Ramos (cell line): ENCODE data around the gene ZMPSTE24.
"Not testable (repeated sequence)": the region's sequence is repeated elsewhere in the genome, so short reads cannot be mapped to it uniquely, and the experiment has no call there.

Experiments
- in situ Hi-C: fragments of 300-500 bp; cut with MboI; formaldehyde crosslinking; loops from one replicate; pipeline ENCODE4 v1.14.3; 2022; ENCODE audit warnings: low sequenced_read_pairs; ENCODE audit not compliant: unreplicated experiment

ZMPSTE24 gene

DNA sequence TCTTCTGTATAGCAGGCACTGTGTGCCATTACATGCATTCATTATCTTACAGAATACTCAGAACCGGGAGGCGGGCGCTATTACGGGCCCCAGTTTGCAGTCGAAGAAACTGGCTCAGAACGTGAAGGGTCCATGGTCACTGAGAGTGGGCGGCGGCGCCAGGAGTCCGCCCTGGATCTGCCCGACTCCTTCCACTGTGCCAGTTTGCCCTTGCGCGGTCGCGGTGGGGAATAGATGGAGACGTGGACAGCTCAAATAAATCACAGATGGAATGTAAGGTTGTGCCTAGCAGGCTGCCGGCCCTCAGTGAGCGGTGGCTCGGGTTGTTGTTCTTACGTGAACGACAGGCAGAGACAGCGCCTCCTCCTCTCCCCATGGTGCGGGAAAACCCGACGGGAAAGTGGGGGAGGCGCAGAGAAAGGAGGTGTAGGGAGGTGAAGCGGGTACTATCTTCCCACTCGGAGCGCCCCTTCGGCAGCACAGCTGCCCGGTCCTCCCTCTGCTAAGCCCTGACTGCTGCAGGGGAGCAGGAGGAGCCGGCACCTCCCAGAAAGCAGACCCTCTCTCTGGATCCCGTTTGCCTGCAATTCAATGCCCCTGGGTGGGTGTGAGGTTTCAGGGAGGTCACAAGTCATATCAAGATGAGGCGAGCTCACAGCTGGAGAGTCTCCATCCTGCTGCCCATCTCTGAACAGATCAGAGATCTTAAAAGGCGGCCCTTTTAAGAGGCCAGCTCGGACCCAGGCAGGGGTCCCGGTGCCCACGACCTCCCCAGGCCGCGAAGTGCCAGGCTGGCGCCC lies 58.0 kb downstream of the ZMPSTE24 start:
- in situ Hi-C loops: no loop called here

- in situ Hi-C loops: no loop called here
Observed at GRCh38 chr1:40316595-40317393, 58.8 kb downstream of the ZMPSTE24 start, which contains the start of gene COL9A2. Gene COL9A2, minus strand, starts transcription at chr1:40317286. Its CDS starts 89 bp downstream, at chr1:40317197.

DNA sequence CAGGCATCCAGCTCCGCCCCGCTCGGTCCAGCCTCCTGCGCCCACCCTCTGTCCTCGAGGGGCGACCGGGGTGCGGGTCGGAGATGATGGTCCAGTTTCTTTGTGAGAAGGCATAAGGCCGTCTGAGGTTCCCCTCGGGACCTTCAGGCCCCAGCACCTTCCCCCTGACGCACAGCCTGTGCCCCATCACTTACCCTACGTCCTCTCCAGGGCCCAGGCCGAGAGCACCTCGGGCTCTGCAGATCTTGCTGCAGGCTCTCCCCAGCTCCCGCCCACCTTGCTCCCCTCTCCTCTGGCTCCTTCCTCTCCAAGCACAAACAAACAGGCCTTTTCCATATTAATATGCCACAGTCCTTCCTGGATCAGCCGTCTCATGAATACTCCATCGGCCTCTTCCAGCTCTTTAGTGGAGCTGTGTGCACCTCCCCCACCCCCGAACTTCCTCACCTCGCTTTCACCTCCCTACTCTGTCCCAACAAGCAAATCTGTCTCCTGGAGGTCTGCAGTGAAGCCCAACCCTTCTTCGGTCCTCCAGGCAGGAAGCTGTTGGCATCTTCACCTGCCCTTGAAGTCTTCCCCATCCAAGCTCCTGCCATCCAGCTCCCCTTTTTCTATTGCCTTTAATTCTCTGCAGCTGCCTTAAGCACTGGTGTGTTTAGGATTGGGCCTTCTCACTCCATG lies 59.5 kb downstream of the ZMPSTE24 start:
- in situ Hi-C loops: no loop called here

- in situ Hi-C loops: no loop called here
Observed at GRCh38 chr1:40318476-40318875, 60.4 kb downstream of the ZMPSTE24 start.

DNA sequence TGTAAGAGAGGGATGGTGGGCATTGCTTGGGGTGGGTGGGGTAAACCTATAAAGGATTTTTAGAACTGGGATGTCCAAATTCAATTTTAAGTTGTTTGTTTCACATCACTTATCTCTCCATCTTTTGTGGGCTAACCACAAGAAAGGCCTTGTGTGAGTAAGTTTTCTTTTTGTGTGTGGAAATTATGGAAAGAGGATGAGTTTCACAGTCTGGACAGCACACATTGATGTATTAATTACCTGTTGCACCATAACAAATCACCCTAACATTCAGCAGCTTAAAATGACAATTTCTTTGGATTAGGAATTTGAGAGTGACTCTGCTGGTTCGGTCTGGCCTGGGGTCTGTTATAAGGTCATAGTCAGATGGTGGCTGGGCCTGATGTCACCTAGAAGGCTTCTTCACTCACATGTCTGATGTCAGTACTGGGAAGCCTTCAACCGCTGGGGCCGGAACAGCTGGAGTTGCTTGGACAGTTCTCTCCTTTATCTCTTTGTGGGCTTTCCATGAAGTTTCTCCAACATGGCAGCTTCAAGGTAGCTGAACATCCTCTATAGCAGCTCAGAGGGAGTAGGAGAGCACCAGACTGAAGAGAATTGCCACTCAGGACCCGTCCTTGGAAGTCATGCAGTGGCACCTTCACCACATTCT lies 61.1 kb downstream of the ZMPSTE24 start:
- in situ Hi-C loops: no loop called here

- in situ Hi-C loops: not testable (repeated sequence)
Observed at GRCh38 chr1:40331403-40331802, 73.4 kb downstream of the ZMPSTE24 start.

- in situ Hi-C loops: no loop called here
Observed at GRCh38 chr1:40332695-40333094, 74.7 kb downstream of the ZMPSTE24 start.

DNA sequence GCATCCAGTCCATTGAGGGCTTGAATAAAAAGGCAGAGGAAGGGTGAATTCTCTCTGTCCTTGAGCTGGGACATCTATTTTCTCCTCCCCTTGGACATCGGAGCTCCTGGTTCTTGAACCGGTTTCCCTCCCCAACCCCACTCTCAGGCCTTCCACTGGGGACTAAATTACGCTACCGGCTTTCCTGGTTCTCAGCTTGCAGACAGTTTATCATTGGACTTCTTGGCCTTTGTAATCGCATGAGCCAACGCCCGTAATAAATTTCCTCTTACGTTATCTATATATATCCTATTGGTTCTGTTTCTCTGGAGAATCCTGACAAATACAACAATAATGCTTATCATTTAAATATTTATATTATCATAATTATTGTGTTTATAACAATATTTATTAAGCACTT lies 79.4 kb downstream of the ZMPSTE24 start:
- in situ Hi-C loops: loop anchor here (5.0 kb wide), 2 partner anchors 190 to 260 kb away; no protein-coding TSS in a partner anchor

DNA sequence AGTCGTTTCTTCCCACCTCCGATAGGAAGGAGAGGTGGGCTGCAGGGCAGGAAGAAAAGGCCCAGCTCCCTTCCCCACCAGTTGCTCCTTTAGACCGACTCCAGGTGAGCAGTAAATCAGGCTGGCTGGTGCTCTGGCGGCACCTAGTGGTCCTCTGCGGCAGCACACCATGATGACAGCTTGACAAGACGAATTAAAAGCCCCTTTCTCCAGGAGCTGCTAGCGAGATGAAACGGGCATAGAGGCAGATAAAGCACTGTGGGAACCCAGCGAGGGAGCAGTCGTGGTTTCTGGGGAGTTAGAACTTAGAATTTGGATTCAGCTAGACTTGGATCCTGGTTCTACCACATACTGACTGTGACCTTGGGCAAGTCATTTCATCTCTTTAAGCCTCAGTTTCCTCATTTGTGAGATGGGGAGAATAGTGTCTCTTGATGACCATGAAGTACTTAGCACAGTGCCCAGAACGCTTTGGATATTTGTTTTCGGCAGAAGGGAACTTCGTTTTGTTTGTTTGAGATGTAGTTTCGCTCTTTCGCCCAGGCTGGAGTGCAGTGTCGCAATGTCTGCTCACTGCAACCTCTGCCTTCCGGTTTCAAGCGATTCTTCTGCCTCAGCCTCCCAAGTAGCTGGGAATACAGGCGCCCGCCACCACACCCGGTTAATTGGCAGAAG lies 80.8 kb downstream of the ZMPSTE24 start:
- in situ Hi-C loops: loop anchor here (5.0 kb wide), 2 partner anchors 192 to 262 kb away; no protein-coding TSS in a partner anchor

GRCh38 chr1:40339420-40340323 lies 81.6 kb downstream of the ZMPSTE24 start:
- in situ Hi-C loops: loop anchor here (5.0 to 10.0 kb wide), 3 partner anchors 65 to 262 kb away; no protein-coding TSS in a partner anchor

GRCh38 chr1:40341491-40342380 lies 83.7 kb downstream of the ZMPSTE24 start:
- in situ Hi-C loops: loop anchor here (10.0 kb wide), 1 partner anchor 63 kb away; no protein-coding TSS in a partner anchor

DNA sequence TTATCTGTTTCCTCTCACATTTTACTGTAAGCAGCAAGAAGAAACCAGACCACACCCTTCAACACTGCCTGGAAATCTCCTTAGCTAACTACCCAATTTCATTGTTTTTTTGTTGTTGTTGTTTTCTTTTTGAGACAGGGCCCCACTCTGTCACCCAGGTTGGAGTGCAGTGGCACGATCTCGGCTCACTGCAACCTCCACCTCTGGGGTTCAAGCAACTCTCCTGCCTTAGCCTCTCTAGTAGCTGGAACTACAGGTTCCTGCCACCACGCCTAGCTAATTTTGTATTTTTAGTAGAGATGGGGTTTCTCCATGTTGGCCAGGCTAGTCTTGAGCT lies 84.3 kb downstream of the ZMPSTE24 start:
- in situ Hi-C loops: loop anchor here (10.0 kb wide), 1 partner anchor 62 kb away; no protein-coding TSS in a partner anchor
